PC-3 (cell line): ENCODE results near the gene SULT1C4.

ENCODE experiments used
- CTCF ChIP-seq: fragments of 300-600 bp; sonication (generic); conservative IDR thresholded peaks from 2 replicates; pipeline ENCODE4 v1.5.1; 2017; ENCODE audit warnings: antibody characterized with exemption, low read depth, mild to moderate bottlenecking, low read length
- EZH2 ChIP-seq: fragments of 300-600 bp; sonication (generic); IDR thresholded peaks from one replicate; pipeline ENCODE4 v1.6.1; 2017; ENCODE audit warnings: antibody characterized with exemption, mild to moderate bottlenecking, low read length; ENCODE audit not compliant: unreplicated experiment

- no peak for TF ChIP-seq CTCF
- TF ChIP-seq EZH2, result no peak
These were observed 37.2 kb downstream of the SULT1C4 start for GRCh38 chr2:108414945-108415344.
